HepG2 (cell line): ENCODE data around the gene ADGRL3.

ENCODE experiments used
- CHD4 ChIP-seq: fragments of 200-600 bp; sonication (generic); IDR thresholded peaks from 2 replicates; pipeline ENCODE4 v1.7.0; 2017; ENCODE audit warnings: mild to moderate bottlenecking, low read length, borderline replicate concordance
- CTCF ChIP-seq: sonication (generic); formaldehyde crosslinking; IDR thresholded peaks from 2 replicates; pipeline ENCODE4 v1.5.0; 2020; ENCODE audit warnings: mild to moderate bottlenecking, missing genetic modification reagents, moderate library complexity
- FOXK1 ChIP-seq: sonication (generic); formaldehyde crosslinking; IDR thresholded peaks from 2 replicates; pipeline ENCODE4 v1.4.0; 2020; ENCODE audit warnings: low read depth, missing genetic modification reagents, borderline replicate concordance
- MAFG ChIP-seq: sonication (generic); formaldehyde crosslinking; IDR thresholded peaks from 2 replicates; pipeline ENCODE4 v1.5.1; 2020; ENCODE audit warnings: mild to moderate bottlenecking, missing genetic modification reagents
- ZBTB2 ChIP-seq: sonication (generic); formaldehyde crosslinking; IDR thresholded peaks from 2 replicates; pipeline ENCODE4 v1.8.0; 2022; ENCODE audit warnings: low read depth, missing genetic modification reagents
- ZC3H4 ChIP-seq: sonication (generic); formaldehyde crosslinking; IDR thresholded peaks from 2 replicates; pipeline ENCODE4 v1.4.0; 2020; ENCODE audit warnings: missing genetic modification reagents, borderline replicate concordance
- ZNF761 ChIP-seq: sonication (generic); formaldehyde crosslinking; conservative IDR thresholded peaks from 2 replicates; pipeline ENCODE4 v1.4.0; 2020; ENCODE audit warnings: mild to moderate bottlenecking, missing genetic modification reagents
- TF ChIP-seq, protein P1 (sequence below): sonication (generic); formaldehyde crosslinking; IDR thresholded peaks from 2 replicates; pipeline ENCODE4 v1.4.0; 2020; ENCODE audit warnings: mild to moderate bottlenecking, missing genetic modification reagents
- TF ChIP-seq, protein P2 (sequence below): sonication (generic); formaldehyde crosslinking; IDR thresholded peaks from 2 replicates; pipeline ENCODE4 v1.9.0; 2021; ENCODE audit warnings: missing genetic modification reagents, borderline replicate concordance

GRCh38 chr4:61193863-61194262, 6.3 kb upstream of the ADGRL3 start:
- TF ChIP-seq CTCF (CRISPR knock-in tag): no peak
- TF ChIP-seq, protein P1, sequence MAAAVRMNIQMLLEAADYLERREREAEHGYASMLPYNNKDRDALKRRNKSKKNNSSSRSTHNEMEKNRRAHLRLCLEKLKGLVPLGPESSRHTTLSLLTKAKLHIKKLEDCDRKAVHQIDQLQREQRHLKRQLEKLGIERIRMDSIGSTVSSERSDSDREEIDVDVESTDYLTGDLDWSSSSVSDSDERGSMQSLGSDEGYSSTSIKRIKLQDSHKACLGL (CRISPR knock-in tag): no peak
- TF ChIP-seq ZBTB2 (CRISPR knock-in tag): no peak
- no peak for TF ChIP-seq CHD4
- TF ChIP-seq FOXK1 (CRISPR knock-in tag): no peak
- TF ChIP-seq ZC3H4 (CRISPR knock-in tag): no peak
- TF ChIP-seq MAFG (CRISPR knock-in tag): no peak
- TF ChIP-seq, protein P2, sequence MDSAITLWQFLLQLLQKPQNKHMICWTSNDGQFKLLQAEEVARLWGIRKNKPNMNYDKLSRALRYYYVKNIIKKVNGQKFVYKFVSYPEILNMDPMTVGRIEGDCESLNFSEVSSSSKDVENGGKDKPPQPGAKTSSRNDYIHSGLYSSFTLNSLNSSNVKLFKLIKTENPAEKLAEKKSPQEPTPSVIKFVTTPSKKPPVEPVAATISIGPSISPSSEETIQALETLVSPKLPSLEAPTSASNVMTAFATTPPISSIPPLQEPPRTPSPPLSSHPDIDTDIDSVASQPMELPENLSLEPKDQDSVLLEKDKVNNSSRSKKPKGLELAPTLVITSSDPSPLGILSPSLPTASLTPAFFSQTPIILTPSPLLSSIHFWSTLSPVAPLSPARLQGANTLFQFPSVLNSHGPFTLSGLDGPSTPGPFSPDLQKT (CRISPR knock-in tag): no peak
- TF ChIP-seq ZNF761 (CRISPR knock-in tag): no peak
